SK-N-SH (cell line): Measurements from ENCODE around the gene TDRD10. TPM values are rescaled to one million over a fixed set of nuclear protein-coding genes. Genes with fewer than 3 reads are reported as not detected.

Experiments used
- CTCF ChIA-PET: fragments of 300-600, 350-600 bp; formaldehyde crosslinking; extraction: SDS; loops from one replicate; lab custom pipeline; 2021; lab: Yijun Ruan, JAX
- POLR2A ChIA-PET: fragments of 350-600 bp; sonication (Branson Sonifier 250); formaldehyde crosslinking; extraction: SDS; loops from one replicate; lab custom pipeline; 2020; ENCODE audit warnings: antibody characterized with exemption, inconsistent platforms; lab: Yijun Ruan, JAX
- DNase-seq: peaks from one replicate; pipeline ENCODE4 v3.0.0; 2012
- H2AFZ ChIP-seq: fragments of 200-600 bp; sonication (generic); 2 replicates; pipeline ENCODE4 v1.8.1; 2016; ENCODE audit warnings: antibody characterized with exemption, mild to moderate bottlenecking, low read depth
- H3F3A ChIP-seq: fragments of 200-600 bp; sonication (generic); replicated peaks from 2 replicates; pipeline ENCODE3; 2016; ENCODE audit warnings: antibody characterized with exemption, mild to moderate bottlenecking; ENCODE audit not compliant: insufficient read depth
- H3K27ac ChIP-seq, 2 experiments: fragments of 200-500 bp in 1 of 2; fragments of 200-600 bp in 1 of 2; sonication (Bioruptor generic) in 1 of 2; sonication (generic), shearing (Covaris generic) in 1 of 2; 2 replicates each; pipeline versions ENCODE4 v1.5.1 to v1.6.1; 2014 to 2016; ENCODE audit warnings: low read depth in 2 of 2, inconsistent platforms in 1 of 2, low read length in 1 of 2, mild to moderate bottlenecking in 1 of 2, mixed read lengths in 1 of 2
- H3K27me3 ChIP-seq: fragments of 200-600 bp; sonication (generic), shearing (Covaris generic); 2 replicates; pipeline ENCODE4 v1.6.1; 2016; ENCODE audit warnings: mixed run types; ENCODE audit not compliant: insufficient read depth
- H3K36me3 ChIP-seq, 2 experiments: fragments of 200-500 bp in 1 of 2; fragments of 200-600 bp in 1 of 2; sonication (Bioruptor generic) in 1 of 2; sonication (generic) in 1 of 2; replicated peaks in 1 of 2; 2 replicates each; pipeline versions ENCODE3 to v1.5.1; 2014 to 2016; ENCODE audit warnings: low read length in 1 of 2, mild to moderate bottlenecking in 1 of 2; ENCODE audit not compliant: insufficient read depth in 2 of 2, control insufficient read depth in 1 of 2
- H3K4me1 ChIP-seq, 2 experiments: fragments of 200-500 bp in 1 of 2; fragments of 200-600 bp in 1 of 2; sonication (Bioruptor generic) in 1 of 2; sonication (generic), shearing (Covaris generic) in 1 of 2; 2 replicates each; pipeline versions ENCODE4 v1.5.1 to v1.6.1; 2014 to 2016; ENCODE audit warnings: low read depth in 1 of 2, low read length in 1 of 2, mixed run types in 1 of 2; ENCODE audit not compliant: insufficient read depth in 2 of 2, control insufficient read depth in 1 of 2
- H3K4me2 ChIP-seq: fragments of 200-600 bp; sonication (generic), shearing (Covaris generic); 2 replicates; pipeline ENCODE4 v1.6.1; 2017; ENCODE audit warnings: mixed run types
- H3K4me3 ChIP-seq, 2 experiments: fragments of 200-500 bp in 1 of 2; fragments of 200-600 bp in 1 of 2; sonication (Bioruptor generic) in 1 of 2; sonication (generic), shearing (Covaris generic) in 1 of 2; 2 replicates each; pipeline versions ENCODE4 v1.5.1 to v1.8.1; 2014 to 2016; ENCODE audit warnings: low read depth in 2 of 2, inconsistent platforms in 1 of 2, low read length in 1 of 2, mild to moderate bottlenecking in 1 of 2, mixed read lengths in 1 of 2, moderate library complexity in 1 of 2
- H3K79me2 ChIP-seq: fragments of 200-600 bp; sonication (generic); 2 replicates; pipeline ENCODE4 v1.8.1; 2017; ENCODE audit warnings: mild to moderate bottlenecking; ENCODE audit not compliant: insufficient read depth
- H3K9ac ChIP-seq: fragments of 200-600 bp; sonication (generic); 2 replicates; pipeline ENCODE4 v1.6.1; 2017; ENCODE audit warnings: mixed run types
- H3K9me2 ChIP-seq: fragments of 200-600 bp; sonication (generic); 2 replicates; pipeline ENCODE4 v1.6.1; 2017; ENCODE audit warnings: mixed run types
- H3K9me3 ChIP-seq: fragments of 200-600 bp; sonication (generic); 2 replicates; pipeline ENCODE4 v1.6.1; 2017; ENCODE audit warnings: mixed run types, mild to moderate bottlenecking, moderate library complexity
- H4K20me1 ChIP-seq: fragments of 200-600 bp; sonication (generic); 2 replicates; pipeline ENCODE4 v1.6.1; 2017; ENCODE audit warnings: mild to moderate bottlenecking, mixed run types; ENCODE audit not compliant: insufficient read depth
- FOXJ3 ChIP-seq: sonication (generic); formaldehyde crosslinking; IDR thresholded peaks from 2 replicates; pipeline ENCODE4 v1.5.1; 2020; ENCODE audit warnings: mild to moderate bottlenecking, missing genetic modification reagents
- MXI1 ChIP-seq: IDR thresholded peaks from 2 replicates; pipeline ENCODE4 v1.6.1; 2012; ENCODE audit warnings: mild to moderate bottlenecking, low read depth, low read length, improper control_type of control experiment
- NFIC ChIP-seq: IDR thresholded peaks from 2 replicates; pipeline ENCODE4 v1.4.0; 2012; ENCODE audit warnings: borderline replicate concordance
- RFX5 ChIP-seq: IDR thresholded peaks from 2 replicates; pipeline ENCODE4 v1.6.1; 2012; ENCODE audit warnings: mild to moderate bottlenecking, improper control_type of control experiment, low read length
- SIN3A ChIP-seq: IDR thresholded peaks from 2 replicates; pipeline ENCODE4 v1.6.1; 2012; ENCODE audit warnings: low read depth, mild to moderate bottlenecking, low read length, moderate library complexity, borderline replicate concordance
- TCF12 ChIP-seq: IDR thresholded peaks from 2 replicates; pipeline ENCODE4 v1.4.0; 2012
- YY1 ChIP-seq: IDR thresholded peaks from 2 replicates; pipeline ENCODE4 v1.4.0; 2012; ENCODE audit warnings: low read depth, mild to moderate bottlenecking
- WGBS: methylation state at CpG from one replicate; pipeline ENCODE4 v1.1.6; 2017; ENCODE audit warnings: low lambda C conversion rate; 5-methylcytosine and 5-hydroxymethylcytosine counted together
- polyA plus RNA-seq, 3 experiments: library from polyadenylated mRNA; depleted of rRNA; stranded (reverse); fragments of >200 nt; gene quantifications; 2 replicates each; pipeline ENCODE4 v1.2.3, GENCODE V29; 2012
- TF ChIP-seq, protein P1 (sequence below): IDR thresholded peaks from 2 replicates; pipeline ENCODE4 v1.6.1; 2012; ENCODE audit warnings: mild to moderate bottlenecking, low read depth, low read length, moderate library complexity
- TF ChIP-seq, protein P2 (sequence below): fragments of 200-600 bp; sonication (generic); IDR thresholded peaks from 2 replicates; pipeline ENCODE4 v1.6.1; 2017; ENCODE audit warnings: antibody characterized with exemption, mild to moderate bottlenecking, moderate library complexity

The TDRD10 gene
- polyA plus RNA-seq, 1 of the 3 experiments (the other 2 are of a cell fraction): not detected

DNA sequence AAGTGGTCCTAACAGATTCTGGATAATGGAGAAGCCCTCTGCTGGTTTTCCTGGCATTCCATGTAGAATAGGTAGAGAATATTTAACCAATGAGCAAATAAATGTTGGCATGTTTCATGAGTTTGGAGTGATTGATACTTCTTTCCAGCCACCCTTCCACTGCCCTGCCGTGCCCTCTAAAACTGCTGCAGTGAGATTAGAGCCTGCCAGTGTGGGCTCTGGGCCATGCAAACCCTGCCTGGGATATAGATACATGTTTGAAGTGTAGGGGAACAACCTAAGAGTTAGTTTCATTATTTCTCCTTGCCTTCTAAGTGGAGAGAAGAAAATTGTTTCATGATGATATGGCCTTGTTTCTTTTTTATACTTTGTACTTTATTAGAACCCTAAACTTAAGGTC is 46.0 kb downstream of the TDRD10 start (continued):
- TF ChIP-seq, protein P1, sequence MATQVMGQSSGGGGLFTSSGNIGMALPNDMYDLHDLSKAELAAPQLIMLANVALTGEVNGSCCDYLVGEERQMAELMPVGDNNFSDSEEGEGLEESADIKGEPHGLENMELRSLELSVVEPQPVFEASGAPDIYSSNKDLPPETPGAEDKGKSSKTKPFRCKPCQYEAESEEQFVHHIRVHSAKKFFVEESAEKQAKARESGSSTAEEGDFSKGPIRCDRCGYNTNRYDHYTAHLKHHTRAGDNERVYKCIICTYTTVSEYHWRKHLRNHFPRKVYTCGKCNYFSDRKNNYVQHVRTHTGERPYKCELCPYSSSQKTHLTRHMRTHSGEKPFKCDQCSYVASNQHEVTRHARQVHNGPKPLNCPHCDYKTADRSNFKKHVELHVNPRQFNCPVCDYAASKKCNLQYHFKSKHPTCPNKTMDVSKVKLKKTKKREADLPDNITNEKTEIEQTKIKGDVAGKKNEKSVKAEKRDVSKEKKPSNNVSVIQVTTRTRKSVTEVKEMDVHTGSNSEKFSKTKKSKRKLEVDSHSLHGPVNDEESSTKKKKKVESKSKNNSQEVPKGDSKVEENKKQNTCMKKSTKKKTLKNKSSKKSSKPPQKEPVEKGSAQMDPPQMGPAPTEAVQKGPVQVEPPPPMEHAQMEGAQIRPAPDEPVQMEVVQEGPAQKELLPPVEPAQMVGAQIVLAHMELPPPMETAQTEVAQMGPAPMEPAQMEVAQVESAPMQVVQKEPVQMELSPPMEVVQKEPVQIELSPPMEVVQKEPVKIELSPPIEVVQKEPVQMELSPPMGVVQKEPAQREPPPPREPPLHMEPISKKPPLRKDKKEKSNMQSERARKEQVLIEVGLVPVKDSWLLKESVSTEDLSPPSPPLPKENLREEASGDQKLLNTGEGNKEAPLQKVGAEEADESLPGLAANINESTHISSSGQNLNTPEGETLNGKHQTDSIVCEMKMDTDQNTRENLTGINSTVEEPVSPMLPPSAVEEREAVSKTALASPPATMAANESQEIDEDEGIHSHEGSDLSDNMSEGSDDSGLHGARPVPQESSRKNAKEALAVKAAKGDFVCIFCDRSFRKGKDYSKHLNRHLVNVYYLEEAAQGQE: no peak
- no peak for TF ChIP-seq YY1
- no peak for TF ChIP-seq FOXJ3 (CRISPR knock-in tag)
- TF ChIP-seq TCF12: no peak
- TF ChIP-seq, protein P2, sequence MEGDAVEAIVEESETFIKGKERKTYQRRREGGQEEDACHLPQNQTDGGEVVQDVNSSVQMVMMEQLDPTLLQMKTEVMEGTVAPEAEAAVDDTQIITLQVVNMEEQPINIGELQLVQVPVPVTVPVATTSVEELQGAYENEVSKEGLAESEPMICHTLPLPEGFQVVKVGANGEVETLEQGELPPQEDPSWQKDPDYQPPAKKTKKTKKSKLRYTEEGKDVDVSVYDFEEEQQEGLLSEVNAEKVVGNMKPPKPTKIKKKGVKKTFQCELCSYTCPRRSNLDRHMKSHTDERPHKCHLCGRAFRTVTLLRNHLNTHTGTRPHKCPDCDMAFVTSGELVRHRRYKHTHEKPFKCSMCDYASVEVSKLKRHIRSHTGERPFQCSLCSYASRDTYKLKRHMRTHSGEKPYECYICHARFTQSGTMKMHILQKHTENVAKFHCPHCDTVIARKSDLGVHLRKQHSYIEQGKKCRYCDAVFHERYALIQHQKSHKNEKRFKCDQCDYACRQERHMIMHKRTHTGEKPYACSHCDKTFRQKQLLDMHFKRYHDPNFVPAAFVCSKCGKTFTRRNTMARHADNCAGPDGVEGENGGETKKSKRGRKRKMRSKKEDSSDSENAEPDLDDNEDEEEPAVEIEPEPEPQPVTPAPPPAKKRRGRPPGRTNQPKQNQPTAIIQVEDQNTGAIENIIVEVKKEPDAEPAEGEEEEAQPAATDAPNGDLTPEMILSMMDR: no peak
- TF ChIP-seq NFIC: no peak
- no peak for TF ChIP-seq SIN3A

DNA sequence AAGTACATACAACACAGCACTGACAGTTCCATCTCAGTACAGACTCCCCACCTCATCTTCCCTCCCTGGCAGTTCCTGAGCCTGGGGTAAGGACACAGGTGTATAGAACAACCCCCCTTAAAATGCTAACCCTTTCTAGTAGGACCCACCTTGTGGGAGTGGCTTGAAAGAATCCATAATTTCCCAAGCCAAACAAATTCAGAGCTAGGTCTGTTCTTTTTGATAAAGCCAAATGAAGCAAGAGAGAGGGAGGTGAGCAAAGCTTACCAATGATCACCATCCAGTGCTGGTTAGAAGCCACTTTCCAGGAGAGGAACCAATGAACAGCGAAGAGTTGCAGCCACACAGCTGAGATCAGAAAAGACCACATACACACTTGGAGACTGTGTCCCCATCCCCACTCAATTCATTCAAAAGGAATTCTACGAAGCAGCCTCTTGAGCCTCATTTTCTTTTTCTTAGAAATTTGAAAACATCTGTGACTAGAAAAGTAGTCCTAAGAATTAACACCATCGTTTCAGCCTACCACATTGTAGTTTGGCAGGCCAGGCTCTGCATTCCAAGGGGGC is 47.3 kb downstream of the TDRD10 start:
- Histone ChIP-seq H3K36me3 (peaks cover 22 to 60% of the 10 kb centered on the region in 2 experiments), H3F3A (peaks cover 18% of the 10 kb centered on the region), H3K4me3 (no peak overlapping the region), H4K20me1 (no peaks in the 10 kb centered on the region), H3K9me3 (no peaks in the 10 kb centered on the region), H3K79me2 (peaks cover under 1% of the 10 kb centered on the region; the same call in 1 of the 2 replicates), H3K9ac (no peak overlapping the region), H3K4me1 (peaks cover 0 to 22% of the 10 kb centered on the region in 2 experiments; a peak in 1 of 4 replicates), H3K27ac (no peak overlapping the region; a peak in 1 of 4 replicates), H3K4me2 (no peak overlapping the region), H3K27me3 (no peaks in the 10 kb centered on the region), H2AFZ (no peak overlapping the region), H3K9me2 (no peaks in the 10 kb centered on the region)
- DNase-seq: no peak
- WGBS: 90% methylated on average over 3 of the region's 3 CpGs
- ChIA-PET POLR2A (interaction anchor here (0.7 kb wide), 1 partner anchor 271 kb away, joined by 3 read pairs; no protein-coding TSS in a partner anchor), CTCF (interaction anchor here (1.2 to 7.4 kb wide), 3 partner anchors 14 to 67 kb away, joined by 3 to 187 read pairs (median 4); no protein-coding TSS in a partner anchor)
- TF ChIP-seq MXI1 (no peak), RFX5 (no peak)
